Gastroesophageal sphincter (tissue), 4 donors: ENCODE measurements around the gene CDH4. TPM values are rescaled to one million over a fixed set of nuclear protein-coding genes. Genes with fewer than 3 reads are reported as not detected.

Source experiments
- ATAC-seq: fragments of 150-250 bp; one replicate; pipeline ENCODE4 v1.9.1; 2016; ENCODE audit warnings: mild to moderate bottlenecking, moderate library complexity
- H3K27ac ChIP-seq, 4 donors: fragments of 200-600 bp; sonication (generic) in 3 of 4; 1 replicate in 3 of 4; 2 replicates in 1 of 4; pipeline ENCODE4 v1.5.1; 2016 to 2019
- H3K27me3 ChIP-seq: fragments of 200-600 bp; sonication (generic); one replicate; pipeline ENCODE4 v1.5.1; 2019
- H3K36me3 ChIP-seq, 2 donors: fragments of 200-600 bp; sonication (generic); one replicate each; pipeline ENCODE4 v1.5.1; 2019; ENCODE audit warnings: control low read depth in 1 of 2
- H3K4me1 ChIP-seq, 3 donors: fragments of 200-600 bp; sonication (generic); 1 replicate in 2 of 3; 2 replicates in 1 of 3; pipeline ENCODE4 v1.5.1; 2016 to 2019; ENCODE audit warnings: control low read depth in 2 of 3
- H3K4me3 ChIP-seq, 2 donors: fragments of 200-600 bp; sonication (generic); one replicate each; pipeline ENCODE4 v1.5.1; 2019; ENCODE audit warnings: mild to moderate bottlenecking in 1 of 2, moderate library complexity in 1 of 2
- H3K9me3 ChIP-seq, 3 donors: fragments of 200-600 bp; sonication (generic); one replicate each; pipeline ENCODE4 v1.5.1; 2017 to 2019; ENCODE audit warnings: control low read depth in 2 of 3
- EP300 ChIP-seq: sonication (generic); formaldehyde crosslinking; IDR thresholded peaks from one replicate; pipeline ENCODE4 v1.6.1; 2017; ENCODE audit warnings: antibody characterized with exemption, mild to moderate bottlenecking
- POLR2A ChIP-seq, 2 donors: fragments of 450-650 bp; IDR thresholded peaks; one replicate each; pipeline ENCODE4 v1.6.1; 2017; ENCODE audit warnings: antibody characterized with exemption in 2 of 2, mild to moderate bottlenecking in 2 of 2, moderate library complexity in 1 of 2
- POLR2AphosphoS5 ChIP-seq: sonication (generic); formaldehyde crosslinking; IDR thresholded peaks from one replicate; pipeline ENCODE4 v1.6.1; 2017; ENCODE audit warnings: antibody characterized with exemption
- WGBS, 2 donors: methylation state at CpG; one replicate each; pipeline ENCODE4 v1.1.5; 2018; ENCODE audit warnings: low coverage in 1 of 2; 5-methylcytosine and 5-hydroxymethylcytosine counted together
- total RNA-seq, 4 donors: library from RNA; depleted of rRNA; stranded (reverse); fragments of >200 nt; gene quantifications; one replicate each; pipeline ENCODE4 v1.1.0, GENCODE V29; 2016
- TF ChIP-seq, protein P1 (sequence below), 4 experiments: fragments of 200-600 bp in 2 of 4; fragments of 450-650 bp in 2 of 4; sonication (generic) in 1 of 4; IDR thresholded peaks; one replicate each; pipeline ENCODE4 v1.5.1; 2017 to 2019; ENCODE audit warnings: antibody characterized with exemption in 4 of 4, mild to moderate bottlenecking in 2 of 4, moderate library complexity in 2 of 4

The CDH4 gene
- total RNA-seq, 4 donors from 2014 or later: under 0.01 to 1.5 (median 0.42) TPM; not detected in 1

DNA sequence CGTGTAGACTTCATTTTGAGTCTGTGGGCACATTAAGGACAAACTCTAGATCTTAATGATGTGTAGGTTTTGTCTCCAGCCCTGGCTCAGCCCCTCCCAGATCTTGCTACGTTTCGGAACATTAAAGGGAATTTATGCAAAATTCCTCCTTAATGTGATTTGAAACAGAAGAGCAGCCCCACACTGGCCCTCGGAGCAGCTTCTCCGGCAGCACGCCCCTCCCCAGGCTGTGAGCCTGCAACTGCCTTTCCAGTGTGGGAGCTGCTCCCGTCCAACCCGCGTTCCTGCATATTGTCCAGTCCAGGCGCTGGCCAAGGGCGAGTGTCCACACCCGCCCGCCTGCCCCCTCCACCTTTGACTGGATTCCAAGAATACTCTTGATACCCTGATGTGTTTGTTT is 556.4 kb downstream of the CDH4 start:
- Histone ChIP-seq H3K27me3 (peaks cover 44% of the 10 kb centered on the region), H3K4me3 (no peak overlapping the region), H3K4me1 (peaks cover 0 to 9% (median 0%) of the 10 kb centered on the region in 3 donors), H3K9me3 (no peaks in the 10 kb centered on the region), H3K27ac (no peak overlapping the region), H3K36me3 (no peaks in the 10 kb centered on the region)
- TF ChIP-seq, protein P1, sequence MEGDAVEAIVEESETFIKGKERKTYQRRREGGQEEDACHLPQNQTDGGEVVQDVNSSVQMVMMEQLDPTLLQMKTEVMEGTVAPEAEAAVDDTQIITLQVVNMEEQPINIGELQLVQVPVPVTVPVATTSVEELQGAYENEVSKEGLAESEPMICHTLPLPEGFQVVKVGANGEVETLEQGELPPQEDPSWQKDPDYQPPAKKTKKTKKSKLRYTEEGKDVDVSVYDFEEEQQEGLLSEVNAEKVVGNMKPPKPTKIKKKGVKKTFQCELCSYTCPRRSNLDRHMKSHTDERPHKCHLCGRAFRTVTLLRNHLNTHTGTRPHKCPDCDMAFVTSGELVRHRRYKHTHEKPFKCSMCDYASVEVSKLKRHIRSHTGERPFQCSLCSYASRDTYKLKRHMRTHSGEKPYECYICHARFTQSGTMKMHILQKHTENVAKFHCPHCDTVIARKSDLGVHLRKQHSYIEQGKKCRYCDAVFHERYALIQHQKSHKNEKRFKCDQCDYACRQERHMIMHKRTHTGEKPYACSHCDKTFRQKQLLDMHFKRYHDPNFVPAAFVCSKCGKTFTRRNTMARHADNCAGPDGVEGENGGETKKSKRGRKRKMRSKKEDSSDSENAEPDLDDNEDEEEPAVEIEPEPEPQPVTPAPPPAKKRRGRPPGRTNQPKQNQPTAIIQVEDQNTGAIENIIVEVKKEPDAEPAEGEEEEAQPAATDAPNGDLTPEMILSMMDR (IDR thresholded peaks at IDR 0.05): no peak
- TF ChIP-seq EP300 (no peak), POLR2AphosphoS5 (no peak), POLR2A (IDR thresholded peaks at IDR 0.05) (no peak)
- no peak for ATAC-seq
- 10 to 57% methylated on average over 1 to 5 of the region's 13 CpGs for WGBS, 2 donors

DNA sequence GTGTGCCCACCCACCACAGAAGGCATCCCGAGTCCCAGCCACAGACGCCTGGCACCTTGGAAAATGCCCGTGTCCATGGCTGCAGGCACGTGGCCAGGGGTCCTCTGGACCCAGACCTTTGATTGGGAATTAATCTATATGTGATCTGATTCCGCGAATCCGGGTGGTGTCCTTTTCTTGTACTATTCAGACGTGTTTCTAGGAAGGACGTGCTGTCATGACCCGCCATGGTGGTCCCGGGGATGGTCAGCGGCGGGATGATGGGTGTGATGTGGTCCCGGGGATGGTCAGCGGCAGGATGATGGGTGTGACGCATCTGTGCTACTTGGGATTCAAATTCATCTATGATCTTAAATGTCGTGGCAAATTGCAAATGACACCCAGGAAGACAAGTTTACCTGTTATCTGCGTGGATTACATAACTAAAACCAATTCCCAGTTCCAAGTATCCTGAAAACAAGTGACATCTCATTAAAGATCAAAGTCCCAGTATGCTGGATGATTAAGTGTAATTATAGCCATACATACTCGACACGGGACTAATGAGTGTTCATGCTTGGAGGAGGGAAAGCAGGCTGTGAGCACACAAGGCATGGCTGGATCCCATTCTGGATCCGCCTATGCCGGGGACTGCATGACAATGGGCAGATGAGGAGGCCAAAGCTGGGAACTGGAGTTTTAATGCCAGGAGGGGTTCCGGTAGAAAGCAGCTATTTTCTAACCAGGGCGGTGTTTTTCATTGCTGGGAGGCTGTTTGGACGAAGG is 557.1 kb downstream of the CDH4 start:
- Histone ChIP-seq H3K9me3 (no peaks in the 10 kb centered on the region), H3K4me1 (peaks cover 0 to 1% (median 0%) of the 10 kb centered on the region in 3 donors), H3K27me3 (peaks cover 44% of the 10 kb centered on the region), H3K4me3 (no peak overlapping the region), H3K27ac (no peak overlapping the region), H3K36me3 (no peaks in the 10 kb centered on the region)
- ATAC-seq: no peak
- 84% methylated on average over 21 to 24 of the region's 25 CpGs for WGBS, 2 donors
- TF ChIP-seq EP300: no peak
- TF ChIP-seq, protein P1 (IDR thresholded peaks at IDR 0.05): no peak
- TF ChIP-seq POLR2AphosphoS5: no peak
- TF ChIP-seq POLR2A (IDR thresholded peaks at IDR 0.05): no peak

DNA sequence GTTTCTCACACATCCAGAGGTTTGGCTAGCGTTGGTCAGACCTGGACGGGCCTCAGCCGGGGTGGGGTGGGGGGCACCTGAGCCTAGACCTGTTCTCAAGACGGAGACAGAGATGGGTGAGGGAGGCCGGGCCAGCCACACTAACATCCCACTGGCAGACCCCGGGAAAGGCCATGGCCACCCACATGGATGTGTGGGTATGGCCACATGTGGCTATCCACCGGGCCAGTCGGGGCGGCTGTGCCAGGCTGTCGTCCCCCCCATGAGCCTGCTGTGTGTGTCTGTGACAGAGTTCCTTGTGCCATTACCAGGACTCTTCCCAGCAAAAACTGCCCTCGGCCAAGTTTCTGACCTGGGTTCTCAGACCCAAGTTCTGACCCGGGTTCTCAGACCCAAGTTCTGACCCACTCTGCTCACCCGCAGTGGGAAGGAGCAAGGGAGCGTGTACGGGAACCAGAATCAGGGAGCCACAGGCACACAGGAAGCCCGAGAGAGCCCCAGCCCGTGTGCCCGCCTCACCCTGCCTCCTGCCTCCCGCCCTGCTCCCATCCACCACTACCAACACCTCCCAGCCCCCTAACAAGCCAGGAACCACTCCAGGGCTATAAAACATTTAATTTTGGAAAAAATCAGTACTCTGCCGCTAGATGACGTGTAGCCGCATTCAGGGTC is 558.1 kb downstream of the CDH4 start:
- ATAC-seq: no peak
- 88% methylated on average over 13 of the region's 22 CpGs; no CpG with 5 or more reads in 1 of the 2 donors for WGBS, 2 donors
- TF ChIP-seq, protein P1 (IDR thresholded peaks at IDR 0.05): no peak
- TF ChIP-seq POLR2AphosphoS5 (no peak), POLR2A (IDR thresholded peaks at IDR 0.05) (no peak), EP300 (no peak)
- Histone ChIP-seq H3K36me3 (no peaks in the 10 kb centered on the region), H3K27me3 (peaks cover 38% of the 10 kb centered on the region), H3K9me3 (no peaks in the 10 kb centered on the region), H3K27ac (no peak overlapping the region), H3K4me1 (no peaks in the 10 kb centered on the region), H3K4me3 (no peak overlapping the region)

DNA sequence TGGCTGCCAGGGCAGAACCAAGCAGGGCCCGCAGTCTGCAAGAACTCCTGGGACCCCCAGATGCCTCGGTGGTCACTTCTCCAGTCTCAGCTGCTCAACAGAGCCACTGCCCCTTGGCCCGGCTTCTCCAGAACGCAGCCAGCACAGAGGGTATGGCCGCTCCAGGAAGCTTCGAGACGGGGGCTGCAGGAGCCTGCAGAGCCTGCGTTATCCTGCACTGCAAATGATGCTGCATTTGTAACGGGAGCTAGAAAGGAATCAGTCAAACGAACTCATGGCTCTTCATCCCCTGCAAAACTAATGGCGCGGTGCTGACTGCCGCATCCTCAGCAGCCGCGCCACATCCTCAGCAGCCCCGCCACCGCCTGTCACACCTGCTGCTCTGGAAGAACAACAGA is 558.7 kb downstream of the CDH4 start:
- Histone ChIP-seq H3K4me1 (no peaks in the 10 kb centered on the region), H3K27me3 (peaks cover 33% of the 10 kb centered on the region), H3K36me3 (no peaks in the 10 kb centered on the region), H3K27ac (no peak overlapping the region), H3K4me3 (no peak overlapping the region), H3K9me3 (no peaks in the 10 kb centered on the region)
- ATAC-seq: no peak
- WGBS, 2 donors: 60 to 73% methylated on average over 1 to 2 of the region's 17 CpGs
- TF ChIP-seq EP300 (no peak), POLR2A (IDR thresholded peaks at IDR 0.05) (no peak), POLR2AphosphoS5 (no peak)
- TF ChIP-seq, protein P1 (IDR thresholded peaks at IDR 0.05): no peak

DNA sequence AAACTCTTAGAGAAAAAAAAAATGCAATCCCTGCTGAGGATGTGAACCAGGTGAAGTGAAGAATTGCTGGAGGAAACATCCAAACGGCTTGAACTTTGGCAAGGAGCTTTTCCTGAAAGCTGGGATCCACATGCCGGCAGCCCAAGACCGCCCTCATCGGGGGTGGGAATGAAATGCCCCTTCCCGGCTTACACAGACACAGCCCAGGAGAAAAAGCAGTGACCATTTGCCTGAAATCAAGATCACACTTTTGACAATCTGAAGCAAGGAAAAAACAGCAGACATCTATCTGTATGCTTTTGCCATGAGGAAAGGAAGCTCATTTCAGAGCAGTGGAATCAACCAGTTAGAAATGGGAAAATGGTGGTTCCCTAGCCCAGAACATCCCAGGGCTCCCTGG is 559.1 kb downstream of the CDH4 start:
- no peaks in the 10 kb centered on the region for H3K9me3 ChIP-seq
- no peaks in the 10 kb centered on the region for H3K36me3 ChIP-seq
- H3K4me3 ChIP-seq: no peak overlapping the region
- no peak for ATAC-seq
- 33 to 40% methylated on average over 3 to 5 of the region's 5 CpGs for WGBS, 2 donors
- H3K27me3 ChIP-seq: peaks cover 28% of the 10 kb centered on the region
- H3K4me1 ChIP-seq: no peaks in the 10 kb centered on the region
- H3K27ac ChIP-seq: no peak overlapping the region
- TF ChIP-seq, protein P1 (IDR thresholded peaks at IDR 0.05): no peak
- no peak for TF ChIP-seq EP300
- TF ChIP-seq POLR2AphosphoS5: no peak
- no peak for TF ChIP-seq POLR2A (IDR thresholded peaks at IDR 0.05)
